GM21515 (cell line): Measurements from ENCODE around the gene MAP3K19.
"Not testable (repeated sequence)": the region's sequence is repeated elsewhere in the genome, so short reads cannot be mapped to it uniquely, and the experiment has no call there.

Experiments used
- ATAC-seq: cut with Tn5 transposase; IDR thresholded peaks from one replicate; pipeline ENCODE4 v1.9.1; 2021; ENCODE audit not compliant: unreplicated experiment

Gene MAP3K19

DNA sequence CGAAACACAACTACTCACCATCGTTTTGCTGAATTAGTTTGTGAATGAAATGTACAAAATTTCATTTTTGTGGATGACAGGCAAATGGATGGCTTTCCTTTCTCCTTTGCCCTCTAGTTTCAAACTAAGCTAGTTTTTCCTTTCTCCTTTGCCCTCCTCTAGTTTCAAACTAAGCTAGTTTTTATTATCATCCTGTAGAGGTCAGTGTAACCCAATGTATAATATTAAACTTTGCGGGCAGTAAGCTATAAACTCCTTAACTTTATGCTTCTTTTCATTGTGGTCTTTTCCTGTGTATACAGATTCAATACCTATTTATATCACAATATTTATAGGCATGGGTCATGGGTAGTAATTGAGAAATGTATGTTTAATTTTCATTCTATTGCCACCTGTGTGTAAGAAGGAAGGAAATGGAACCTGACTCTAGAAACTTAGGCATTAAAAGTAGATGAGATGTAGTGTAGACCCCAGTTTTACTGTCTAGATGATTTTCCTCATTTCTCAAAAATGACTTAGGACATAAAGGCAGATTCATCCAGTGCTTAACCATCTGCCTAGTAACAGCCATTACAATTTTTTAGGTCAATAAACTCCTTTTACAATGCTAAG, 58.1 kb downstream of the MAP3K19 start:
- no peak for ATAC-seq

DNA sequence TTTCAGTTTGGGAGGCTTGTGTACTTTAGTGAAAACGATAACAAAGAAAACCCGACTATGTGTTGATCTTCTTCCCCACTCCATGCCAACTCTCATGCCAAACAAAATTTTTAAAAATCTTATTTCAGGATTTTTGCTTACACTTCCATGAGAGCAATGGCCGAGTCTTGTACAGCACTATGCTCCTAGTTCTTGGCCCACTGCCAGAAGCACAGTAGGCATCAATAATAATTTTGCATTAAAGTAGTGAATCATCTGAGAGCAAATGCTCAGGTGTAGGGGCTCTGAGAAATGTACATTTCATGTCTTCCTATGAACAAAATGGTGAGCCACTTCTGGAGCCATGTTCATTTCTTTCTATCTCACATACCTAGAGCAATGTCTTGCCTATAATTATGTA, 62.2 kb downstream of the MAP3K19 start:
- ATAC-seq, result no peak

DNA sequence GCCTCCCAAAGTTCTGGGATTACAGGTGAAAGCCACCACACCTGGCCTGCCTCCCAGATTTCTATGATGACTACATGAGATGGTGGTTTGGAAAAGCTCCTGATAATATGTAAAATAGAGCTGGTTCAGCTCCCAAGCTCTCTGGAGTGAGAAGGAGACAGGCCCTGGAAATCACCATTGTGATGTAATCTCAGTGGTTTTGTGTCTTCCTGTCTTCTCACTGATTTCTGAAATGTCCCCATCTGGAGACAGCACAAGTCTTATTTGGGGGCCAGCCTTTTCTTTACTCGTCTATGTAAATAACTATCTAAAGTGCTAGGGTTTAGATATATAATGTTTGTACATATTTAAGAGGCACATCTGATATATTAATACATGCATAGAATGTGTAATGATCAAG, 64.6 kb downstream of the MAP3K19 start:
- no peak for ATAC-seq

DNA sequence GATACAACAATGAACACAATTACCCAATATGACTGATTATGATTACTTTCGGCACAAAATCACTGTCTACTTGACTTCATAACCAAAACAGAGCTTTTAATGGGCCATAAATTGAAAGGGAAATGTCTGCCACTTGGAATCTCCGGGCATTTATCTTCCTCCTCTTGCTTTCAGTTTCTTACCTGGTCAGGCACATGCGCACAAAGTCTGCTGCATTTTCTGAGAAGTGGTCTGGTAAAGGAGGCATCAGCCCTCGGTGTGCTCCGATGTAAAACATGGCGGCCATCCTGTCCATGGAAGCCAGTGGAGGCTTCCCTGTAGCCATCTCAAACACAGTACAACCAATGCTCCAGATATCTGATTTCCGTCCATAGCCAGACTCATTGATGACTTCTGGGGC, 66.6 kb downstream of the MAP3K19 start:
- ATAC-seq, result no peak

DNA sequence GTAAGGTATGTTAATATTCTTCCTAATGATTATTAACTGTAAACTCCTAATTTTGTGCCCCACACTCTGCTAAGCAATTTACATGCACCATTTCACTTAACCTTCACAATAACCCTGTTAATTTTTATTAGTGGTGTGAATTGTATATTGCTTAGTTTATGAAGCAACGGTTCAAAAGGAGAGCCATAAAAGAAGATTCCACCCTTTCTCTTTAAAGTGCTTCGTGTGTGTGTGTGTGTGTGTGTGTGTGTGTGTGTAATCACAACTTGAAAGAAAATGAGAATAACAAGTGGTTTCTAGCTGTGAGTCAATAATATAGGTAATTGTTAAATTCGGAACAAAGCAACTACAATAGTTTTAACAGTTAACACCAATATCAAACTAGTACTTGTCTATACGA, 68.0 kb downstream of the MAP3K19 start:
- ATAC-seq, result no peak

DNA sequence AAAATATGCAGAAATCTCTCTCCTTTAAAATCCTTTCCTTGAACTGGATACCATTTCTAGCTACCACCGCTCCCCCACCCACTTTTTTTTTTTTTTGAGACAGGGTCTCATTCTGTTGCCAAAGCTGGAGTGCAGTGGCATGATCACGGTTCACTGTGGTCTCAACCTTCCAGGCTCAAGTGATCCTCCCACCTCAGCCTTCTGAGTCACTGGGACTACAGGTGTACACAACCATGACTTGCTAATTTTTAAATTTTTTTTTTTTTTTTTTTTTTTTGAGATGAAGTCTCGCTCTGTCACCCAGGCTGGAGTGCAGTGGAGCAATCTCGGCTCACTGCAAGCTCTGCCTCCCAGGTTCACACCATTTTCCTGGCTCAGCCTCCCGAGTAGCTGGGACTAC, 70.1 kb downstream of the MAP3K19 start:
- ATAC-seq, result not testable (repeated sequence)

DNA sequence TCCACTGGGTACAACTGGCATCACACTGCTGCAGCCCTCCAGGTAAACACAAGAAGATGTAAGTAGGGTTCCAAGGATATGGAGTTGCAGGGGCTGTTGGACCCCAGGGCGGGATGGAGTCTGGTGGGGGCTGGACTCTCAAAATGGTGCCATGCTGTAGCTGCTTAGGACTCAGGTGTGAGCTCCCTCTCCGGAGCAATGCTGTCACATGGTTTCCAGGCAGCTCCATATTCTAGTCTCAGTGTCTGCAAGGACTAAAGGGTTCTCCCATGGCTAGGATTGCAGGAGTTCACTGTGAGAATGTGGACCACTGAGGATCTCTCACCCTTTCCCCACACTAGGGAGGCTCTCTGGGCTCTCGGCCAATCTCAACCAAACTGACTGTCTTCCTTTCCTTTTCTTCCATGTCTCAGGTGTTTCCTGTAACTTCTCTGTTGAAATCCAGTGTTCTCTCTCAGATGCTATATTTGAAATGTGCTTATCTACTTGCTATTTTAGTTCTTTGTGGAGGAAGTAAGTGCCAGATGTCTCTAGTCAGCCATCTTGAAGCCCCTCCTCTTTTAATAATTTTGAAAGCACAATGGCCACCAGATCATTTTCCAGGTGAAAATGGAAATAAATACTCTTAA, 71.1 kb downstream of the MAP3K19 start:
- no peak for ATAC-seq

DNA sequence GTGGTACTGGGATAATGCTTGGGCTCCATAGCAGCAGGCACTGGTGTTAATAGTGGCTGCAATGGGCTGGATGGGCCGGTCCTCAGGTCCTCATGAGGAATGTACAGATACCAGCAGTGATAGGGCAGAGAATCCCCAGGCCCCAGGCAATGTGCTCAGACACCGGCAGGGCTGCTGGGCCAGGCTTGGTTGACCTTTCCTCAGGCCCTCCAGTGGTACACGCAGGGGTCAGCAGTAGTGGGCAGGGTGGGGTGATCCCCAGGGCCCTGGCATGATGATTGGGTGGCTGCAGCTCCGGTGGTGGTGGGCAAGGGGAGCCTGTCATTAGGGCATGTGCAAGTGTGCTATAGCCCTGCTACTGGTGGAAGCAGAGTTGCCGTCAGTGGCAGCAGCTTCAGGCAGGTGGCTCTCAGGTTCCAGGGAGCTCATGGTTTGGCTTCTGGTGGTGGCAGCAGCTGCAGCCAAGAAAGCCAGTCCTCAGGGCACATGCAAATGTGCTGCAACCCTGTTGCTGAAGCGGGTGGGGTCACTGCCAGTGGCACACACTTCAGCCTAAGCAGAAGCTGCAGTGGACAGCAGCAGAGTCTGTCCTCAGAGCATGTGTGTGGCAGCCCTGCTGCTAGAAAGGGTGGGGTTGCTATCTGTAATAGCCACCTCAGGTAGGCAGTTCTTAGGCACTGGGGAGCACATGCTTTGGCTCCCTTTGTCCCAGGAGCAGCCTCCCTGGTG, 71.8 kb downstream of the MAP3K19 start:
- no peak for ATAC-seq

DNA sequence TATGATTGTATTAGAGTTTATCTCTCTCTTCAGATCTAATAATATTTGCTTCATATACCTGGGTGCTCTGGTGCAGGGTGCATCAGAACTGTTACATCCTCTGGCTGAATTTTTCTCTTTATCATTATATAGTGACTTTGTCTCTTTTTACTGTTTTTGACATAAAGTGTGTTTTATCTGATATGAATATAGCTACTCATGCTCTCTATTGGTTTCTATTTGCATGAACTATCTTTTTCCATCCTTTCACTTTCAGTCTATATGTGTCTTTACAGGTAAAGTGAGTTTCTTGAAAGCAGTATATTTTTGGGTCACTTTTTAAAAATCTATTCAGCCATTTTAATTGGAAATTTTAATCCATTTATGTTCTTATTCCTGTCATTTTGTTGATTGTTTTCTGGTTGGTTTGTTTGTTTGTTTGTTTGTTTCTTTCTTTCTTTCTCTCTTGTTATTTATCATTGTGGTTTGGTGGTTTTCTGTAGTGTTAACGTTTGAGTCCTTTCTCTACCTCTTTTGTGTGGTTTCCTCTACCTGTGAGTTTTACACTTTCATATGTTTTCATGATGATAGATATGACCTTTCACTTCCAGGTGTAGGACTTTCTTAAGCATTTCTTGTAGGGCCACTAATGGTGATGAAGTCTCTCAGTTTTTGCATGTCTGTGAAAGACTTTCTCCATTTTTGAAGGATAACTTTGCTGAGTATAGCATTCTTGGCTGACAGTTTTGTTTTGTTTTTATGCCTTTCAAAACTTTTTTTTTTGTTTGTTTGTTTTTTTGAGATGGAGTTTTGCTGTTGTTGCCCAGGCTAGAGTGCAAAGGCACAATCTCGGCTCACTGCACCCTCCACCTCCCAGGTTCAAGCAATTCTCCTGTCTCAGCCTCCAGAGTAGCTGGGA, 73.8 kb downstream of the MAP3K19 start:
- no peak for ATAC-seq

DNA sequence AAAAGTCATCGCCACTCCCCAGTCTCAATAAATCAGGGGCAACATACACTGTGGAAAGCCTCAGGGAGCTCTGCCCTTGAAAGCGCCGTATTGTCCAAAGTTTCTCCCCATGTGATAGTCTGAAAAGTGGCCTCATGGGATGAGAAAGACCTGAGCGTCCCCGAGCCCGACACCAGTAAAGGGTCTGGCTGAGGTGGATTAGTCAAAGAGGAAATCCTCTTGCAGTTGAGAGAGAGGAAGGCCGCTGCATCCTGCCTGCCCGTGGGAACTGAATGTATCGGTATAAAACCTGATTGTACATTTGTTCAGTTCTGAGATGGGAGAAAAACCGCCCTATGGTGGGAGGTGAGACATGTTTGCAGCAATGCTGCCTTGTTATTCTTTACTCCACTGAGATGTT, 80.1 kb downstream of the MAP3K19 start:
- ATAC-seq, result not testable (repeated sequence)

DNA sequence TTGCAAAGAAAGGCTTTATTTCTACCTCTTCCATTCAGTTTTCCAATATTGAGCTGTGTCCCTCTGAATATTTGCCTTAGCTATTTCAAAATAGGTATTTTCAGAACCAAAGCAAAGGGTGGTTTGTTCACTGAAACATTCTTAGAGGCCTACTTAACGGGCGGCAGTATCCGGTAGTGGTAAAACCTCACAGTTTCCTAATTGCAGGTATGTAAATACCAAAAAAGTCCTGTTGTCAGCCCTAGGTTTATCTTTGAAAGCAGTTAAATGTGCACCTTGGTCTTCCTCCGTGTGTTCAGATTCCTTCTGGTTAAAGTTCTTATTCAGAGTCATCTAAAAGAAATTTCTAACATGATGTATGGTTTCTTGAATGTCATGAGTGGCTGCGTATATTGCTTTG, 89.8 kb downstream of the MAP3K19 start:
- no peak for ATAC-seq

DNA sequence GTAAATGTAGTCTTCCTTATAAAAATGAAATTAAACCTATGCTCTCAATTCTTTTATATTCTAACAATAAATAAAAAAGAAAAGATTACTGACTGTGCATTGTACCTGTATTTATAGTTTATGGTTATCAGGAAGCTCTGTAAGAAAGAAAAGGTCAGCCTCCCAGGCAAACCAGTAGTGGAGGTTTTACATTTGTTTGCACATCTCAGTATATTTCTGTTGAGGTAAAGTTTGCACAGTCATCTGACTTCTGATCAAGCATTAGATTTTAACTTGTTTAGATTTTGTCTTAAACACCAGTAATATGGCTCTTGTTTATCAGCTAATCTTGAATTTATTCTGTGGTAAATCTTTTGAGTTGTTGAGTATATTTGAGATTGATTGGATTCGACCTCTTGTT, 91.5 kb downstream of the MAP3K19 start:
- ATAC-seq, result no peak

DNA sequence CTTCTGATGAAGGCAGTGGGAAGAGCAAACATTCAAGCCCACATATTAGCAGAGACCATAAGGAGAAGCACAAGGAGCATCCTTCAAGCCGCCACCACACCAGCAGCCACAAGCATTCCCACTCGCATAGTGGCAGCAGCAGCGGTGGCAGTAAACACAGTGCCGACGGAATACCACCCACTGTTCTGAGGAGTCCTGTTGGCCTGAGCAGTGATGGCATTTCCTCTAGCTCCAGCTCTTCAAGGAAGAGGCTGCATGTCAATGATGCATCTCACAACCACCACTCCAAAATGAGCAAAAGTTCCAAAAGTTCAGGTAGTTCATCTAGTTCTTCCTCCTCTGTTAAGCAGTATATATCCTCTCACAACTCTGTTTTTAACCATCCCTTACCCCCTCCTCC, 93.2 kb downstream of the MAP3K19 start:
- no peak for ATAC-seq

DNA sequence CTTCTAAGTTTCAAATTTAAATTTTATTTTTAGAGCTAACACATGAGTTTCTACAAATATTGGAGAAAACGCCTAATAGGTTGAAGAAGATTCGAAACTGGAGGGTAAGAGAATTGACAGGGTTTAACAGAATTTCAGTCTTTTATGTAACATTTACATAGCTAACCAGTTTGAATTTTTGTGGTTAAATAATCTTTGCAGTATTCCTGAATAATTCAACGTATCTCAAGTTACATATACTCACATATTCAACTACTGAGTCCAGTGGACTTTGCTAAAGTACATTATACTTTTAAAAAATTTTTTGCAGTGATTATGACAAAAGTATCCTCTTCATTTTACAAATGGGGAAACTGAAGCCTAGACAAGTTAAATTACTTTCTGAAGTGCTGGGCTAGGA, 94.6 kb downstream of the MAP3K19 start:
- no peak for ATAC-seq

DNA sequence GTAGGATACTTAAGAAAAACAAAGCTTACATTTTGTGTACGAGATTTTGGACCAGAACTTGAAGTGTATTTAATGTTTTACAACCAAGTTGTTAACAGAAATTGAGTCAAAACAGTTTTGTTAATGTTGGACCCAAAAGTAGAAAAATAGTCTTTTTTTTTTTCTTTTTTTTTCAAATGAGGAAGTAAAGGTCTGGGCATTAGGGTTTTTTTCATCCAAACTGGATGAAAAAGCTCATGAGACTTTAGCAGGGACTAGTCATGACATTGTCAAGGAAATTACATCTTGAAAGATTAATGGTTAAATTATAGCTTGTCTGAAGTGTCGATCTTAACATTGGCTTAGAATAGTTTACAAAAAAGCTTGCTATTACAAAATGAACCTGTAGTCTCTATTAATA, 96.4 kb downstream of the MAP3K19 start:
- no peak for ATAC-seq

DNA sequence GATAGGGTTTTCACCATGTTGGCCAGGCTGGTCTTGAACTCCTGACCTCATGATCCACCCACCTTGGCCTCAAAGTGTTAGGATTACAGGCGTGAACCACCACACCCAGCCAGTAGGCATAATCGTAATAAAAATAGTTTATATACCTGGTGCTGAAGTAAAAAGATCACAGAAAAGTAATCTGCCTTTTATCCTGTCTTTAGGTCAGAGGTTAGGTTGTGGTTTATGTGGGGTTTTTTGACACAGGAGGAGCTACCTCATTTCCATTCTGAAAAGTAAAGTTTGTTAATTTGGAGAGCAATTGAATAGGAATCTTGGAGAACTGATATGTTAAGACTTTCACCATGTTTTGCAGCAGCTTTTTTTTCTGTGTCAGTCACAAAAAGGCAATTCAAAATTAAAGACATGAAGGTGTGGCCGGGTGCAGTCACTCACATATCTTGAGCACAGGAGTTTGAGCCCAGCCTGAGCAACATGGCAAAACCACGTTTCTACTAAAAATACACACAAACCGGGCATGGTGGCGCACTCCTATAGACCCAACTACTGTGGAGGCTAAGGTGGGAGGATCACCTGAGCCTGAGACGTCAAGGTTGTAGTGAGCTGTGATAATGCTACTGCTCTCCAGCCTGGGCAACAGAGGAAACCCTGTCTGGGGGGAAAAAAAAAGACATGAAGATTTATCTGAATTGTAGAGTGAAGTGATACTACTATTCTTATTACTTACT, 97.1 kb downstream of the MAP3K19 start:
- ATAC-seq, result no peak

DNA sequence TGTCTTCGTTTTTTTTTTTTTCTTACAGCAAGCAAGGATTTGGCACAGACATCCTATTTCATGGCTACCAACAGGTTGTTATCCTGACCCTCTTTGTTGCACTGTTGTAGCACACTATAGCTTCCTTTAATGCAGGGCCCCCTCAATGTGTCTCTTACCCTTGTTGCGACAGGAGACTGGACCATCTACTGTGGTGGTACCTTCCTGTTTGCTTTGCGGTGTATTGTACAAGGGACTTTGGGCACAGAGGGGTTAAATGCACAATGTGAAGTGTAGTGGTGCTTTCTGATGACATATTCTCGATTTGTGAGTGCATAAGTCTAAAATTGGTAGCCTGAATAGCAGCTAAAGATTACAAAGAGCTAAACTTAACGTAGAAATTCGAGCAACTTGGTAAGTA, 101.2 kb downstream of the MAP3K19 start:
- ATAC-seq, result no peak

DNA sequence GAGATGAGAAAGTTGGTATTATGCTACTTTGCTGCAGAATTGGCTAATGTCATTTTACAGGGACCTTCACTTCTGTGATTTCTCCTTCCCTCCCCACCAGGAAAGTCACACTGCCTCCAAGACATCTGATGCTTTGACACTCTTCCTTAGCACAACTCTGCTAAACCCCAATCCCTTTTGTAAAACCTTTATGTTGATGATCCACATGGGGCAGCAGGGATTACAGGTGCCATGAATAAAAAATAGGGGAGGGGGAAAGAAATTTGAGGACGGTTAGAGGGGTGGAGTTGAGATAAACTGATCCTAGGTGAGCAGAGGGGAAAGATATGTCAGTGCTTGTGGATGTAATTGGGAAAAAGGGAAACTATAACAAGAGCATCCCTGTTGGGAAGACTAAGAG, 102.3 kb downstream of the MAP3K19 start:
- ATAC-seq, result no peak

DNA sequence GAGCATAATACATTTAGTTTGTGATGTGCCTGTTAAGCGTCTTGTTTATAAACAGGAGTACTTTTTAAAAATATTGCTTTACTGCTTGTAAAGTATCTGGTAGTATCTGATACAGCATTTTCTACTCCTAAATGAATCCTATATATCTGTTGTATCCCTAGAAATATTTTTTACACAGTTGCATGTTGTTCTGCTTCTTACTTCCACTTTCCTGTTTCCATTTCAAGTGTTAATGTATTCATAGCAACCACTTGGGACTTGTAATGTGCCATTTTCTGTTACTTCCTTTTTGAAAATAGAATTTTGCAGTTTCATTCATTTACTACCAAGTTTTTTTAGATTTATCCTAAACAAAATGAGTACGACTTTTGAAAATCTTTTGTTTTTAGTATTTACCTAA, 103.7 kb downstream of the MAP3K19 start:
- ATAC-seq, result peak; percentile 66

DNA sequence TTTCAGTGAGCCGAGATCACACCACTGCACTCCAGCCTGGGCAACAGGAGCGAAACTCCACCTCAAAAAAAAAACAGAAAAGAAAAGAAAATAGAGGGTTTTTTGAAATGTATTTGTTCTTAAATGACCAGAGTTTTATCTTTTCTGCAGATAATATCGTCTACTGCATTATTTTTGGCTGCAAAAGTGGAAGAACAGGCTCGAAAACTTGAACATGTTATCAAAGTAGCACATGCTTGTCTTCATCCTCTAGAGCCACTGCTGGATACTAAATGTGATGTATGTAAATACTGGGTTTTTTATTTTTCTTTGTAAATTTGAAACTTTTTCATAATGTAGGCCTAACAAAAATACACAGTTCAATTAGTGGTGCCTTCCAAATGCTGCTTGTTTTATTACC, 110.6 kb downstream of the MAP3K19 start:
- ATAC-seq, result no peak

DNA sequence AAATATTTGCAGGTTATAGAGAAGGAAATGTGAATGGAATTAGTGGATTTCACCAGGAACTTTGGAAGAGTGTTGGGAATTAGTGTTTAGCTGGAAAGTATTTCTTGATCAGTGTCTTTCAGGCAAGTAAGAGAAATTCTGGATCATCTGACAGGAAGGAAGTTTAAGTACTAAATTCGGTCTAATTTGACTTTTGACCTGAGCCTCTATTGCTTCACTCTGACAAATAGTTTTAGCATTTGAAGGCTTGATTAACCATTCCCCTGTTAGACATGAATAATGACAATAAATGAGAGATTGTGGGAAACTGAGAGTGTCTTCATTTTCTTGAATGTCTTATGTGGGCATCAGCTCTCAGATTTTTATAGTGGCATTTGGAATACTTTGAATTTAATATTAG, 112.6 kb downstream of the MAP3K19 start:
- no peak for ATAC-seq
